Stimulated activated CD8-positive, alpha-beta memory T cell treated with anti-CD3 and anti-CD28 coated beads, Interleukin-12 subunit alpha, Interleukin-12 subunit beta, amount 100 ng/mL, for 24 hours (primary cell): ENCODE data around the gene TMEM132D.
"Not testable (repeated sequence)": the region's sequence is repeated elsewhere in the genome, so short reads cannot be mapped to it uniquely, and the experiment has no call there.

Source experiments
- DNase-seq: peaks from one replicate; pipeline ENCODE4 v3.0.0-alpha.2; 2020; ENCODE audit errors: extremely low read depth

TMEM132D gene

GRCh38 chr12:129241852-129242251, 662.0 kb downstream of the TMEM132D start:
- no peak for DNase-seq

GRCh38 chr12:129237881-129238280, 665.9 kb downstream of the TMEM132D start:
- DNase-seq, result no peak

- DNase-seq, result no peak
Measured at GRCh38 chr12:129234209-129234608, 669.6 kb downstream of the TMEM132D start.

- no peak for DNase-seq
Measured at GRCh38 chr12:129231491-129231890, 672.3 kb downstream of the TMEM132D start.

- no peak for DNase-seq
Measured at GRCh38 chr12:129230995-129231394, 672.8 kb downstream of the TMEM132D start.

- DNase-seq, result no peak
Measured at GRCh38 chr12:129226851-129227250, 677.0 kb downstream of the TMEM132D start.

- DNase-seq, result no peak
Measured at GRCh38 chr12:129226005-129226404, 677.8 kb downstream of the TMEM132D start.

GRCh38 chr12:129215556-129215955, 688.3 kb downstream of the TMEM132D start:
- no peak for DNase-seq

- no peak for DNase-seq
Measured at GRCh38 chr12:129213551-129213950, 690.3 kb downstream of the TMEM132D start.

GRCh38 chr12:129211862-129212630, 691.8 kb downstream of the TMEM132D start:
- no peak for DNase-seq

- DNase-seq, result no peak
Measured at GRCh38 chr12:129208566-129208965, 695.3 kb downstream of the TMEM132D start.

GRCh38 chr12:129207084-129207483, 696.7 kb downstream of the TMEM132D start:
- no peak for DNase-seq

GRCh38 chr12:129203456-129203855, 700.4 kb downstream of the TMEM132D start:
- no peak for DNase-seq

- DNase-seq, result no peak
Measured at GRCh38 chr12:129202109-129202814, 701.6 kb downstream of the TMEM132D start.

GRCh38 chr12:129201029-129201428, 702.8 kb downstream of the TMEM132D start:
- DNase-seq, result no peak

GRCh38 chr12:129200576-129200975, 703.2 kb downstream of the TMEM132D start:
- DNase-seq, result no peak

GRCh38 chr12:129196927-129197326, 706.9 kb downstream of the TMEM132D start:
- no peak for DNase-seq

- DNase-seq, result no peak
Measured at GRCh38 chr12:129195081-129195480, 708.7 kb downstream of the TMEM132D start.

GRCh38 chr12:129193263-129193871, 710.5 kb downstream of the TMEM132D start:
- no peak for DNase-seq

- DNase-seq, result no peak
Measured at GRCh38 chr12:129190827-129191226, 713.0 kb downstream of the TMEM132D start.

GRCh38 chr12:129189879-129190278, 713.9 kb downstream of the TMEM132D start:
- not testable (repeated sequence) for DNase-seq

- DNase-seq, result no peak
Measured at GRCh38 chr12:129186952-129187351, 716.9 kb downstream of the TMEM132D start.

GRCh38 chr12:129185855-129186254, 718.0 kb downstream of the TMEM132D start:
- no peak for DNase-seq
